GM23338 (cell line): Measurements from ENCODE around the gene USH2A. TPM values are rescaled to one million over a fixed set of nuclear protein-coding genes. Genes with fewer than 3 reads are reported as not detected.

Experiments used
- ATAC-seq: fragments of 200-7000 bp; cut with Tn5 transposase; 3 replicates; pipeline ENCODE4 v1.9.1; 2020
- DNase-seq: peaks from one replicate; pipeline ENCODE4 v3.0.0-alpha.2; 2015; ENCODE audit warnings: low spot score
- H2AFZ ChIP-seq: fragments of 200-600 bp; sonication (generic); 2 replicates; pipeline ENCODE4 v1.8.0; 2016; ENCODE audit warnings: antibody characterized with exemption, mild to moderate bottlenecking, moderate library complexity
- H3F3A ChIP-seq: fragments of 200-600 bp; sonication (generic); replicated peaks from 2 replicates; pipeline ENCODE4 v1.8.0; 2017; ENCODE audit warnings: antibody characterized with exemption, mixed run types, low read depth
- H3K27ac ChIP-seq: fragments of 200-600 bp; sonication (generic); 2 replicates; pipeline ENCODE4 v1.6.1; 2016; ENCODE audit warnings: low read depth
- H3K27me3 ChIP-seq: fragments of 200-600 bp; sonication (generic); 2 replicates; pipeline ENCODE4 v1.8.0; 2016; ENCODE audit warnings: mild to moderate bottlenecking, mixed run types, moderate library complexity; ENCODE audit not compliant: insufficient read depth
- H3K36me3 ChIP-seq: fragments of 200-600 bp; sonication (generic); 2 replicates; pipeline ENCODE4 v1.8.0; 2016; ENCODE audit warnings: mild to moderate bottlenecking; ENCODE audit not compliant: insufficient read depth
- H3K4me1 ChIP-seq: fragments of 200-600 bp; sonication (generic); 2 replicates; pipeline ENCODE4 v1.8.0; 2016; ENCODE audit warnings: mild to moderate bottlenecking, moderate library complexity; ENCODE audit not compliant: insufficient read depth
- H3K4me2 ChIP-seq: fragments of 200-600 bp; sonication (generic); 2 replicates; pipeline ENCODE4 v1.7.1; 2017; ENCODE audit warnings: mixed run types
- H3K4me3 ChIP-seq: fragments of 200-600 bp; sonication (generic); 2 replicates; pipeline ENCODE4 v1.6.1; 2016; ENCODE audit warnings: mixed run types
- H3K79me2 ChIP-seq: fragments of 200-600 bp; sonication (generic); replicated peaks from 2 replicates; pipeline ENCODE4 v1.8.0; 2017; ENCODE audit warnings: mild to moderate bottlenecking; ENCODE audit not compliant: insufficient read depth
- H3K9me2 ChIP-seq: fragments of 200-600 bp; sonication (generic); 2 replicates; pipeline ENCODE4 v1.8.0; 2017; ENCODE audit not compliant: insufficient read depth
- H4K20me1 ChIP-seq: fragments of 200-600 bp; sonication (generic); replicated peaks from 2 replicates; pipeline ENCODE4 v1.8.0; 2017; ENCODE audit warnings: mild to moderate bottlenecking; ENCODE audit not compliant: insufficient read depth
- H3K27ac Mint-ChIP-seq: 2 replicates; pipeline ENCODE4 v1.8.0; 2020; ENCODE audit warnings: inconsistent platforms, mild to moderate bottlenecking, moderate library complexity, mixed read lengths
- H3K27me3 Mint-ChIP-seq: 3 replicates; pipeline ENCODE4 v1.8.0; 2022; ENCODE audit warnings: low read depth, mild to moderate bottlenecking, moderate library complexity, mixed read lengths, inconsistent platforms; ENCODE audit not compliant: insufficient read depth, poor library complexity
- H3K36me3 Mint-ChIP-seq: 3 replicates; pipeline ENCODE4 v1.8.0; 2021; ENCODE audit warnings: low read depth, mild to moderate bottlenecking, inconsistent platforms, moderate library complexity, mixed read lengths
- H3K4me1 Mint-ChIP-seq: 3 replicates; pipeline ENCODE4 v1.8.0; 2020; ENCODE audit warnings: mild to moderate bottlenecking, inconsistent platforms, mixed read lengths
- H3K4me3 Mint-ChIP-seq: 3 replicates; pipeline ENCODE4 v1.8.0; 2021; ENCODE audit warnings: moderate library complexity, mild to moderate bottlenecking, inconsistent platforms, mixed read lengths
- H3K9me3 Mint-ChIP-seq: 3 replicates; pipeline ENCODE4 v1.8.0; 2020; ENCODE audit warnings: moderate library complexity, mild to moderate bottlenecking, inconsistent platforms, mixed read lengths
- CREB1 ChIP-seq: fragments of 250-450 bp; sonication (Bioruptor Pico); IDR thresholded peaks from 2 replicates; pipeline ENCODE4 v1.5.0; 2020; ENCODE audit warnings: low read depth, mild to moderate bottlenecking, moderate library complexity
- ETS1 ChIP-seq: IDR thresholded peaks from 2 replicates; pipeline ENCODE4 v1.6.1; 2016; ENCODE audit warnings: antibody characterized with exemption
- EZH2 ChIP-seq: fragments of 200-600 bp; sonication (generic); IDR thresholded peaks from one replicate; pipeline ENCODE4 v1.8.0; 2017; ENCODE audit warnings: antibody characterized with exemption, mild to moderate bottlenecking, low read depth; ENCODE audit not compliant: unreplicated experiment
- EZH2phosphoT487 ChIP-seq: fragments of 200-600 bp; sonication (generic); IDR thresholded peaks from one replicate; pipeline ENCODE4 v1.8.1; 2018; ENCODE audit warnings: antibody characterized with exemption; ENCODE audit not compliant: unreplicated experiment
- JUNB ChIP-seq: IDR thresholded peaks from one replicate; pipeline ENCODE4 v1.6.1; 2016; ENCODE audit warnings: antibody characterized with exemption; ENCODE audit not compliant: unreplicated experiment
- NANOG ChIP-seq: IDR thresholded peaks from 2 replicates; pipeline ENCODE4 v1.6.1; 2016; ENCODE audit warnings: antibody characterized with exemption, borderline replicate concordance
- POLR2AphosphoS5 ChIP-seq: IDR thresholded peaks from 2 replicates; pipeline ENCODE4 v1.6.1; 2016; ENCODE audit warnings: antibody characterized with exemption, low read depth
- REST ChIP-seq: IDR thresholded peaks from one replicate; pipeline ENCODE4 v1.6.1; 2018; ENCODE audit warnings: antibody characterized with exemption; ENCODE audit not compliant: unreplicated experiment
- STAT1 ChIP-seq: IDR thresholded peaks from one replicate; pipeline ENCODE4 v1.6.1; 2016; ENCODE audit warnings: antibody characterized with exemption; ENCODE audit not compliant: unreplicated experiment
- ZNF114 ChIP-seq: fragments of 250-450 bp; sonication (Bioruptor Pico); IDR thresholded peaks from 2 replicates; pipeline ENCODE4 v1.5.0; 2020; ENCODE audit warnings: mild to moderate bottlenecking, moderate library complexity
- ZNF331 ChIP-seq: fragments of 250-450 bp; sonication (Bioruptor Pico); IDR thresholded peaks from 2 replicates; pipeline ENCODE4 v1.5.0; 2020; ENCODE audit warnings: low read depth, mild to moderate bottlenecking, moderate library complexity
- polyA plus RNA-seq: library from polyadenylated mRNA; unstranded; fragments of >200 nt; fragmentation: Nextera tagmentation; extraction: Ambion mirVana; gene quantifications from 2 replicates; pipeline ENCODE4 v1.2.1, GENCODE V29; 2016
- total RNA-seq: library from RNA; depleted of rRNA; stranded (reverse); fragments of >200 nt; shearing (Covaris generic); gene quantifications from 2 replicates; pipeline ENCODE4 v1.2.3, GENCODE V29; 2014

Gene USH2A
- total and polyA plus RNA-seq, 2 experiments from 2014 or later = 0.03 TPM

GRCh38 chr1:216032284-216032683 is 391.0 kb downstream of the USH2A start (continued):
- no peak for TF ChIP-seq REST
- TF ChIP-seq STAT1 = no peak

DNA sequence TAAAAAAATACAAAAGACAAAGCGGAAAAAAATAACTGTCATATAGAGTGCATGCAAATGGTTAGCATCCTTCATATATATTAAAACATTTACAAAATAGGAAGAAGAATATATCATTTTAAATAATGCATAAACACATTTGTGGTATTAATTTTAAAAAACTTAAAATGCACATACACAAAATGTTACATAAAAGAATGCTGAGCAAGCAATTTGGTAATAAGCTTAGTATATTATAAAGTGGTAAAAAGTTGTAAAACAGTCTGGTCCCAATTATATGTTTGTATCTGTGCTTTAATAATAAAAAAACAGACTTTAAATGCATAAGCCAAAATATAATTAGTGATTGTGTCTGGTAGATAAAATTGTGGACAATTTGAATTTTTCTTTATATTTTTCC is 394.6 kb downstream of the USH2A start:
- Histone ChIP-seq H3F3A (no peaks in the 10 kb centered on the region), H3K36me3 (no peaks in the 10 kb centered on the region), H3K79me2 (no peaks in the 10 kb centered on the region), H3K4me3 (no peak overlapping the region), H3K27ac (no peak overlapping the region), H3K4me1 (no peaks in the 10 kb centered on the region), H3K9me2 (no peaks in the 10 kb centered on the region), H4K20me1 (no peaks in the 10 kb centered on the region), H2AFZ (no peak overlapping the region), H3K4me2 (no peak overlapping the region), H3K27me3 (no peaks in the 10 kb centered on the region)
- TF ChIP-seq ETS1 (no peak), JUNB (no peak), EZH2 (no peak), STAT1 (no peak), REST (no peak), ZNF114 (CRISPR knock-in tag) (no peak), EZH2phosphoT487 (no peak), CREB1 (no peak), NANOG (no peak), ZNF331 (no peak), POLR2AphosphoS5 (no peak)
- Mint-ChIP-seq H3K9me3 (no peaks in the 10 kb centered on the region), H3K36me3 (no peaks in the 10 kb centered on the region), H3K27me3 (no peaks in the 10 kb centered on the region), H3K4me3 (no peak overlapping the region), H3K4me1 (peaks cover 2% of the 10 kb centered on the region; the same call in 1 of the 3 replicates), H3K27ac (no peak overlapping the region)
- ATAC-seq (no peak), DNase-seq (no peak)
